ENCODE measurements around the gene LARP4. TPM values are rescaled to one million over a fixed set of nuclear protein-coding genes. Genes with fewer than 3 reads are reported as not detected.

Gene LARP4
- polyA plus RNA-seq, 1 donor from 2014 or later, result 17.8 TPM

DNA sequence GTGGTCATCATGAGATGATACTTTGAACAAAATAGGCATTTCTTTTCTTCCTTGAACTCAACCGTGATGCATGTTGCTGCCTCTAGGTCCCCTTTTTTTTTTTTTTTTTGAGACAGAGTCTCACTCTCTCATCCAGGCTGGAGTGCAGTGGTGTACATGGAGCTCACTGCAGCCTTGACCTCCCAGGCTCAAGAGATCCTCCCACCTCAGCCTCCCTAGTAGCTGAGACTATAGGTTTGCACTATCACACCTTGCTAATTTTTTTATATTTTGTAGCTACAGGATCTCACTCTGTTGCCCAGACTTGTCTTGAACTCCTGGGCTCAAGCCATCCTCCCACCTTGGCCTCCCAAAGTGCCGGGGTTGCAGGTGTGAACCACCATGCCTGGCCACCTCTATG is 124.7 kb downstream of the LARP4 start:
- TF ChIP-seq TAF1 (IDR thresholded peaks at IDR 0.05; ENCODE audit: low read depth) (no peak), RAD21 (conservative IDR thresholded peaks at IDR 0.05) (no peak), MXI1 (conservative IDR thresholded peaks at IDR 0.05; ENCODE audit: poor library complexity, severe bottlenecking) (no peak), EP300 (conservative IDR thresholded peaks at IDR 0.05; ENCODE audit: poor library complexity, severe bottlenecking) (no peak), EZH2 (IDR thresholded peaks at IDR 0.05; ENCODE audit: borderline replicate concordance, insufficient read depth, low read length, poor library complexity, severe bottlenecking) (no peak), SMC3 (conservative IDR thresholded peaks at IDR 0.05; ENCODE audit: poor library complexity) (no peak), POLR2AphosphoS5 (IDR thresholded peaks at IDR 0.05) (no peak)
- TF ChIP-seq, protein P1, sequence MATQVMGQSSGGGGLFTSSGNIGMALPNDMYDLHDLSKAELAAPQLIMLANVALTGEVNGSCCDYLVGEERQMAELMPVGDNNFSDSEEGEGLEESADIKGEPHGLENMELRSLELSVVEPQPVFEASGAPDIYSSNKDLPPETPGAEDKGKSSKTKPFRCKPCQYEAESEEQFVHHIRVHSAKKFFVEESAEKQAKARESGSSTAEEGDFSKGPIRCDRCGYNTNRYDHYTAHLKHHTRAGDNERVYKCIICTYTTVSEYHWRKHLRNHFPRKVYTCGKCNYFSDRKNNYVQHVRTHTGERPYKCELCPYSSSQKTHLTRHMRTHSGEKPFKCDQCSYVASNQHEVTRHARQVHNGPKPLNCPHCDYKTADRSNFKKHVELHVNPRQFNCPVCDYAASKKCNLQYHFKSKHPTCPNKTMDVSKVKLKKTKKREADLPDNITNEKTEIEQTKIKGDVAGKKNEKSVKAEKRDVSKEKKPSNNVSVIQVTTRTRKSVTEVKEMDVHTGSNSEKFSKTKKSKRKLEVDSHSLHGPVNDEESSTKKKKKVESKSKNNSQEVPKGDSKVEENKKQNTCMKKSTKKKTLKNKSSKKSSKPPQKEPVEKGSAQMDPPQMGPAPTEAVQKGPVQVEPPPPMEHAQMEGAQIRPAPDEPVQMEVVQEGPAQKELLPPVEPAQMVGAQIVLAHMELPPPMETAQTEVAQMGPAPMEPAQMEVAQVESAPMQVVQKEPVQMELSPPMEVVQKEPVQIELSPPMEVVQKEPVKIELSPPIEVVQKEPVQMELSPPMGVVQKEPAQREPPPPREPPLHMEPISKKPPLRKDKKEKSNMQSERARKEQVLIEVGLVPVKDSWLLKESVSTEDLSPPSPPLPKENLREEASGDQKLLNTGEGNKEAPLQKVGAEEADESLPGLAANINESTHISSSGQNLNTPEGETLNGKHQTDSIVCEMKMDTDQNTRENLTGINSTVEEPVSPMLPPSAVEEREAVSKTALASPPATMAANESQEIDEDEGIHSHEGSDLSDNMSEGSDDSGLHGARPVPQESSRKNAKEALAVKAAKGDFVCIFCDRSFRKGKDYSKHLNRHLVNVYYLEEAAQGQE (IDR thresholded peaks at IDR 0.05; ENCODE audit: borderline replicate concordance), result no peak
- TF ChIP-seq, protein P2, sequence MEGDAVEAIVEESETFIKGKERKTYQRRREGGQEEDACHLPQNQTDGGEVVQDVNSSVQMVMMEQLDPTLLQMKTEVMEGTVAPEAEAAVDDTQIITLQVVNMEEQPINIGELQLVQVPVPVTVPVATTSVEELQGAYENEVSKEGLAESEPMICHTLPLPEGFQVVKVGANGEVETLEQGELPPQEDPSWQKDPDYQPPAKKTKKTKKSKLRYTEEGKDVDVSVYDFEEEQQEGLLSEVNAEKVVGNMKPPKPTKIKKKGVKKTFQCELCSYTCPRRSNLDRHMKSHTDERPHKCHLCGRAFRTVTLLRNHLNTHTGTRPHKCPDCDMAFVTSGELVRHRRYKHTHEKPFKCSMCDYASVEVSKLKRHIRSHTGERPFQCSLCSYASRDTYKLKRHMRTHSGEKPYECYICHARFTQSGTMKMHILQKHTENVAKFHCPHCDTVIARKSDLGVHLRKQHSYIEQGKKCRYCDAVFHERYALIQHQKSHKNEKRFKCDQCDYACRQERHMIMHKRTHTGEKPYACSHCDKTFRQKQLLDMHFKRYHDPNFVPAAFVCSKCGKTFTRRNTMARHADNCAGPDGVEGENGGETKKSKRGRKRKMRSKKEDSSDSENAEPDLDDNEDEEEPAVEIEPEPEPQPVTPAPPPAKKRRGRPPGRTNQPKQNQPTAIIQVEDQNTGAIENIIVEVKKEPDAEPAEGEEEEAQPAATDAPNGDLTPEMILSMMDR (IDR thresholded peaks at IDR 0.05; ENCODE audit: poor library complexity, severe bottlenecking), result no peak
- no peaks in the 10 kb centered on the region for H3F3A ChIP-seq (ENCODE audit: insufficient read depth, low read length, poor library complexity, severe bottlenecking)
- H3K79me2 ChIP-seq (replicated peaks; ENCODE audit: insufficient read depth, low read length), result peaks cover 43% of the 10 kb centered on the region
- H3K4me2 ChIP-seq (ENCODE audit: low read length), result no peak overlapping the region
- H2AFZ ChIP-seq (ENCODE audit: low read depth, low read length), result no peak overlapping the region
- H3K9ac ChIP-seq (ENCODE audit: low read length), result no peak overlapping the region
- no peak overlapping the region for H3K4me3 ChIP-seq (ENCODE audit: low read length)
- no peaks in the 10 kb centered on the region for H3K36me3 ChIP-seq (ENCODE audit: insufficient read depth, low read length)
- no peaks in the 10 kb centered on the region for H3K27me3 ChIP-seq (ENCODE audit: insufficient read depth, low read depth, low read length)
- H4K20me1 ChIP-seq (ENCODE audit: insufficient read depth), result no peaks in the 10 kb centered on the region
- no peak overlapping the region for H3K27ac ChIP-seq (ENCODE audit: low read length)
- no peaks in the 10 kb centered on the region for H3K9me2 ChIP-seq (ENCODE audit: insufficient read depth, low read length)
- H3K9me3 ChIP-seq (ENCODE audit: low read length), result no peaks in the 10 kb centered on the region

DNA sequence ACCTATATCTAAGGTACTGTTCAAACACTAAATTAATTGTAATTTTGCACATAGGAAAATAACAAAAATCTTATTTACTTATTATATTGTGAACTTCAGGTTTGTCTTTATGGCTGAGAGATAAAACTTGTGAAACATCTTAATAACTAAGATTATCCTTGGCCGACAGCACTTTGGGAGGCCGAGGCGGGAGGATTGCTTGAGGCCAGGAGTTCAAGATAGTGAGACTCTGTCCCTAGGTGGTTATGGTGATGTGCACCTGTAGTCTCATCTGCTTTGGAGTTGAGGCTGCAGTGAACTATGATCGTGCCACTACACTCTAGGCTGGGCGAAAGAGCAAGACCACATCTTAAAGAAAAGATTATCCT is 126.7 kb downstream of the LARP4 start:
- TF ChIP-seq, protein P1 (IDR thresholded peaks at IDR 0.05; ENCODE audit: borderline replicate concordance), result no peak
- no peak for TF ChIP-seq EP300 (conservative IDR thresholded peaks at IDR 0.05; ENCODE audit: poor library complexity, severe bottlenecking)
- TF ChIP-seq SMC3 (conservative IDR thresholded peaks at IDR 0.05; ENCODE audit: poor library complexity), result no peak
- TF ChIP-seq, protein P2 (IDR thresholded peaks at IDR 0.05; ENCODE audit: poor library complexity, severe bottlenecking), result no peak
- TF ChIP-seq RAD21 (conservative IDR thresholded peaks at IDR 0.05), result no peak
- no peak for TF ChIP-seq EZH2 (IDR thresholded peaks at IDR 0.05; ENCODE audit: borderline replicate concordance, insufficient read depth, low read length, poor library complexity, severe bottlenecking)
- TF ChIP-seq POLR2AphosphoS5 (IDR thresholded peaks at IDR 0.05), result no peak
- no peak for TF ChIP-seq TAF1 (IDR thresholded peaks at IDR 0.05; ENCODE audit: low read depth)
- TF ChIP-seq MXI1 (conservative IDR thresholded peaks at IDR 0.05; ENCODE audit: poor library complexity, severe bottlenecking), result no peak
- H2AFZ ChIP-seq (ENCODE audit: low read depth, low read length), result no peak overlapping the region
- H3K9me2 ChIP-seq (ENCODE audit: insufficient read depth, low read length), result no peaks in the 10 kb centered on the region
- H4K20me1 ChIP-seq (ENCODE audit: insufficient read depth), result no peaks in the 10 kb centered on the region
- no peak overlapping the region for H3K4me2 ChIP-seq (ENCODE audit: low read length)
- no peaks in the 10 kb centered on the region for H3K27me3 ChIP-seq (ENCODE audit: insufficient read depth, low read depth, low read length)
- H3K36me3 ChIP-seq (ENCODE audit: insufficient read depth, low read length), result no peaks in the 10 kb centered on the region
- no peak overlapping the region for H3K9ac ChIP-seq (ENCODE audit: low read length)
- no peaks in the 10 kb centered on the region for H3K9me3 ChIP-seq (ENCODE audit: low read length)
- no peak overlapping the region for H3K27ac ChIP-seq (ENCODE audit: low read length)
- H3K79me2 ChIP-seq (replicated peaks; ENCODE audit: insufficient read depth, low read length), result peaks cover 38% of the 10 kb centered on the region
- no peak overlapping the region for H3K4me3 ChIP-seq (ENCODE audit: low read length)
- H3F3A ChIP-seq (ENCODE audit: insufficient read depth, low read length, poor library complexity, severe bottlenecking), result no peaks in the 10 kb centered on the region

All from neural cell (in vitro differentiated cells).